Lower leg skin (tissue), 3 donors: ENCODE data around the gene PIK3AP1.

ENCODE experiments used
- POLR2A ChIP-seq, 2 donors: fragments of 450-650 bp; IDR thresholded peaks; one replicate each; pipeline ENCODE4 v1.6.1; 2016 to 2017; ENCODE audit warnings: antibody characterized with exemption in 2 of 2, mild to moderate bottlenecking in 1 of 2, moderate library complexity in 1 of 2
- TF ChIP-seq, protein P1 (sequence below), 3 donors: fragments of 450-650 bp; IDR thresholded peaks; one replicate each; pipeline ENCODE4 v1.5.1; 2016; ENCODE audit warnings: antibody characterized with exemption in 3 of 3, mild to moderate bottlenecking in 3 of 3, moderate library complexity in 2 of 3

GRCh38 chr10:96642530-96642929 lies 77.8 kb downstream of the PIK3AP1 start:
- TF ChIP-seq, protein P1, sequence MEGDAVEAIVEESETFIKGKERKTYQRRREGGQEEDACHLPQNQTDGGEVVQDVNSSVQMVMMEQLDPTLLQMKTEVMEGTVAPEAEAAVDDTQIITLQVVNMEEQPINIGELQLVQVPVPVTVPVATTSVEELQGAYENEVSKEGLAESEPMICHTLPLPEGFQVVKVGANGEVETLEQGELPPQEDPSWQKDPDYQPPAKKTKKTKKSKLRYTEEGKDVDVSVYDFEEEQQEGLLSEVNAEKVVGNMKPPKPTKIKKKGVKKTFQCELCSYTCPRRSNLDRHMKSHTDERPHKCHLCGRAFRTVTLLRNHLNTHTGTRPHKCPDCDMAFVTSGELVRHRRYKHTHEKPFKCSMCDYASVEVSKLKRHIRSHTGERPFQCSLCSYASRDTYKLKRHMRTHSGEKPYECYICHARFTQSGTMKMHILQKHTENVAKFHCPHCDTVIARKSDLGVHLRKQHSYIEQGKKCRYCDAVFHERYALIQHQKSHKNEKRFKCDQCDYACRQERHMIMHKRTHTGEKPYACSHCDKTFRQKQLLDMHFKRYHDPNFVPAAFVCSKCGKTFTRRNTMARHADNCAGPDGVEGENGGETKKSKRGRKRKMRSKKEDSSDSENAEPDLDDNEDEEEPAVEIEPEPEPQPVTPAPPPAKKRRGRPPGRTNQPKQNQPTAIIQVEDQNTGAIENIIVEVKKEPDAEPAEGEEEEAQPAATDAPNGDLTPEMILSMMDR (IDR thresholded peaks at IDR 0.05), result no peak
- no peak for TF ChIP-seq POLR2A (IDR thresholded peaks at IDR 0.05)
